GM19043 (cell line): ENCODE results near the gene NCOA3.
A peak's percentile ranks its signal among the peaks of the same experiment; 100 is the strongest.
"Not testable (repeated sequence)": the region's sequence is repeated elsewhere in the genome, so short reads cannot be mapped to it uniquely, and the experiment has no call there.

Experiments
- ATAC-seq: cut with Tn5 transposase; IDR thresholded peaks from one replicate; pipeline ENCODE4 v1.9.1; 2021; ENCODE audit warnings: low read depth; ENCODE audit not compliant: unreplicated experiment

NCOA3 gene

GRCh38 chr20:47586649-47587294 lies 85.1 kb downstream of the NCOA3 start:
- ATAC-seq = no peak

DNA sequence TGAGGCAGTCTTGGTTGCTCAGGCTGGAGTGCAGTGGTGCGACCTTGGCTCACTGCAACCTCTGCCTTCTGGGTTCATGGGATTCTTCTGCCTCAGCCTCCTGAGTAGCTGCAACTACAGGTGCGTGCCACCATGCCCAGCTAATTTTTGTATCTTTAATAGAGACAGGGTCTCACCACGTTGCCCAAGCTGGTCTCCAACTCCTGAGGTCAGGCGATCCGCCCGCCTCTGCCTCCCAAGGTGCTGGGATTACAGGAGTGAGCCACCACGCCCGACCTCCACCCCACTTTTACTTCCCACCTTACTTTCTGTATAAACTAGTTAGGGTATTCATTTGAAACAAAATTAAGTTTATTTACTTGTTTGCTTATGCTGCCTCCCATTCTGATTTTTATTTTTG lies 86.5 kb downstream of the NCOA3 start:
- ATAC-seq = no peak

GRCh38 chr20:47591231-47591630 lies 89.5 kb downstream of the NCOA3 start:
- ATAC-seq = no peak

- no peak for ATAC-seq
These were observed 92.5 kb downstream of the NCOA3 start for GRCh38 chr20:47594157-47594556.

DNA sequence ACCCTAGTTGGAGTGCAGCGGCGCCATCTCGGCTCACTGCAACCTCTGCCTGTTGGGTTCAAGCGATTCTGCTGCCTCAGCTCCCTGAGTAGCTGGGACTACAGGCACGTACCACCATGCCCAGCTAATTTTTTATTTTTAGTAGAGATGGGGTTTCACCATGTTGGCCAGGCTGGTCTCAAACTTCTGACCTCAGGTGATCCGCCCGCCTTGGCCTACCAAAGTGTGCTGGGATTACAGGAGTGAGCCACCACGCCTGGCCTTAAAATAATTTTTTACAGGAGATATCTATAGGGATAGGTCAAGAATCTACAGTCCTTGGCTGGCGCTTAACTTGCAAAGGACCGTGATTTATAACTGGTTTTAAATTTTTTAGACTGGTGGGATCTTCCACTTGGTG lies 93.5 kb downstream of the NCOA3 start:
- not testable (repeated sequence) for ATAC-seq

DNA sequence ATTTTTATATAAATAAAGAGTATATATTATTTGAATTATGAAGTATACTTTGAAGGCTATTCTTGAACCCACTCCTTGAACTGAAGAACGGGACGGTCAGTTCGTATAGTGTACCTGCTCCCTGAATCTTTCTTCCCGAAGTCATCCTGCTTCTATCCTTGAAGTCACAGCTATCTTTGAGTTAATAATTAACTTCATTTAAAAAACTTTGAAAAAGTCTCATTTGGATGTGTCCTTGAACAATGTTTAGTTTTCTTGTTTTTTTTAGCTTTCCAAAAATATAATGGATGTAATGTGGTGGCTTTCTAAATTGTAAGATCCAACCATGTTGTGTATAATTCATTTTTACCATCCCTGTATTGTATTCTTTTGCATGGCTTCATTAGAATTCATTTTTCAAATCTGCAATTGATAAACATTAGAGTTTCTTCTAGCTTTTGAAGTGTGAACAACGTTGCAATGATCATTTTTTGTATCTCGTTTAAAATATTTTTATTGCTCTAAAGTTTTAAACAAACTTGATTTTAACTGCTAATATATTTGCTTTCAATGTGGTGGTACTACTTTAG lies 94.4 kb downstream of the NCOA3 start:
- no peak for ATAC-seq

GRCh38 chr20:47597090-47597489 lies 95.4 kb downstream of the NCOA3 start:
- no peak for ATAC-seq

GRCh38 chr20:47598911-47599744 lies 97.4 kb downstream of the NCOA3 start:
- no peak for ATAC-seq

GRCh38 chr20:47600967-47601547 lies 99.4 kb downstream of the NCOA3 start:
- no peak for ATAC-seq

DNA sequence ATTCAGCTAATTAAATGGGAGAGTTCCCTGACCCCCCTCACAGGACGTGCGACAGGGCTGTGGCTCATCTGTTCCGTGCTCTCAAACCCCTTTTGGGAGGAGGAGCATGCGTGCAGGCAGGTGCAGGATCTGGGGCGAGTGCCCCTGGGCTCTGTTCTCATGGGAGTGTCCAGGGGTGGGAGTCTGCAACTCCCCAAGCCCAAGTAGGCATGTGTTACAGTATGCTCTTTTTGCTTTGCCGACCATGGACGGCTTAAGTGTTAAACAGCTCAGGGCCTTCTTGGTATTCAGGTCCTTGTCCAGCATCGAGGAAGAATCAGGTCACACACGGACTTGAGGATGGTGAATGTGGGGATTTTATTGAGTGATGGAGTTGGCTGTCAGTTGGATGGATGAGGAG lies 101.6 kb downstream of the NCOA3 start:
- ATAC-seq = no peak

- no peak for ATAC-seq
These were observed 104.2 kb downstream of the NCOA3 start for GRCh38 chr20:47605673-47606413.

DNA sequence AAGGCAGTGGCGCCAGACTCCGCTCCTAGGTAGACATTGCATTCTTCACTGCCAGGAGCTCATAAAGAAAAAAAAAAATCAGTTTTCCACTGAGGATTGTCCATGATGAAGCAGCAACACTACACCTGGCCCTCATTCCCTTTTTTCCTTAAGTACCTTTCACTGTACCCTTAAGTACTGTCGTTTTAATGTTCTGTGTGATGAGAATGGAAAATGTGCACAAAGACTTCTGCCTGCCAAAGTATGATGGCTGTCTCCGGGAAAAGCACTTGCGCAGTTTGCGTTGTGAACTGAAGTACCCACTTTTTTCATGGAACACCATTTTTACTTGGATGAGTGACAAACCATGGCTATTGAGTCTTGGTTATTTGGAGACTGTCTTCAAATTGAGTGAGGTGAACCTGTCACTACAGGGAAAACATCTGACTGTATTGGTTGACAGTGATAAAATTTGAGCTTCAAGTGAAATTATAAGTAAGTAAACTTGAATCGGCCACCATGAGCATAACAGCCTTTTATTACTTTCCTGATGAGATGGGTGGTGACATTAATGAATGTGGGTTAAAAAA lies 104.8 kb downstream of the NCOA3 start:
- no peak for ATAC-seq

DNA sequence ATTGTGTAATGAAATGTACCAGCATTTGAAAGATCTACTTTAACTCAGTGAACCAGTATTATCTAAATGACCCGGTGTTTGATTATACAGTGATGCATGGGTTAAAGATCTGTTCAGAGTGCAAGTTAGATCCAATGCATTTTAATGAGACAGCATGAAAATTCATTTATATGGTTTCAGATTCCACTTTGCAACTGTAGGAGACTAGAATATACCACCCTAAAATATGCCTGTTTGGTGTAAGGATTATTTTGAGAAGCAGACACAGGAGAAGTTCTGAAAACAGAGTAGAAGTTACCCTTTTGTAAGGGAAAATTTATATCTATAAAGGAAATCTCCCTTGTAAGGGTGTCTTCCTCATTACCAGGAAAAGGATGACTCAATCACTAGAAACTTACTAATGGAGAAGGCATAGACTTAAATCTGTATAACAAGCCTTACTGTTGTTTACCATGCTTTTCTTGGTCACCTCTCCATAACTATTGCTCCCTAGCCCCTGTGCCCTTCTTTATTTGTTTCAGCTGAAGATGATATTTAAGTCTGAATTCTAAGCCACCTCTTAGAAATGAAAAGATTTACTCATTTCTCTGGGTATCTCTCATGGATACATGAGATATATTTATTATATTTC lies 105.4 kb downstream of the NCOA3 start:
- ATAC-seq = no peak

DNA sequence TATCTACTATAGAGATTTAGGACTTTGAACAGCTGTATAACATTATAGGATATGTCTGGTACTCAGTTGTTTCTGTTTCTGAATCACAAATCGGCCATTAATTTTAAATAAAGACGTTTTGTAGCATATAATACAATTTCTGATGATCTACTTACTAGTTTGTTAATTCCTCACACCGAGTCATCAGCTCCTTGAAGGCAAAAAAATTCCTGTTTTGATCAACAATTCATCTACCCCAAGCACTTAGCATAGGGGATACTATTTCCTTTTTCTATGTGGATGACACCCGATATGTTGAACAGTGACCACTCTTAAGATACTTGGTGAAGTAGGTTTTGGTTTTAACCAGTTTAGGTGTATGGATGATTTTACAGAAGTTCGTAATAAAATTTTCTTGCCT lies 107.3 kb downstream of the NCOA3 start:
- ATAC-seq = no peak

GRCh38 chr20:47610247-47610944 lies 108.7 kb downstream of the NCOA3 start:
- ATAC-seq = peak; percentile 57

- no peak for ATAC-seq
These were observed 109.2 kb downstream of the NCOA3 start for GRCh38 chr20:47610945-47611250.

DNA sequence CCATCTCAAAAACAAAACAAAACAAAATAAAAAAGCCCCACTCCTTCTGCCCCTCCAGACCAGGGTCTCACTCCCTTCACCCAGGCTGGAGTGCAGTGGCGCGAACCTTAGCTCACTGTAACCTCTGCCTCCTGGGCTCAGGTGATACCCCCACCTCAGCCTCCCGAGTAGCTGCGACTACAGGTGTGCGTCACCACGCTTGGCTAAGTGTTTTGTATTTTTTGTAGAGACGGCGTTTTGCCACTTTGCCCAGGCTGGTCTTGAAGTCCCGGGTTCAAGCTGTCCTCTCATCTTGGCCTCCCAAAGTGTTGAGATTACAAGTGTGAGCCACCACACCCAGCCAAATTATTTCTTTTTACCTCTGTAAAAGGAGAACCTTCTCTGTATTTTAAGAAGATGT lies 110.1 kb downstream of the NCOA3 start:
- no peak for ATAC-seq

- ATAC-seq = no peak
These were observed 111.0 kb downstream of the NCOA3 start for GRCh38 chr20:47612670-47613069.

GRCh38 chr20:47614703-47615309 lies 113.1 kb downstream of the NCOA3 start:
- ATAC-seq = no peak
